HG02642 (cell line): ENCODE results near the gene DCUN1D2.
"Not testable (repeated sequence)": the region's sequence is repeated elsewhere in the genome, so short reads cannot be mapped to it uniquely, and the experiment has no call there.

Source experiments
- ATAC-seq: cut with Tn5 transposase; IDR thresholded peaks from one replicate; pipeline ENCODE4 v1.9.1; 2021; ENCODE audit warnings: mild to moderate bottlenecking; ENCODE audit not compliant: unreplicated experiment, poor library complexity

The DCUN1D2 gene

GRCh38 chr13:113490496-113491417 lies at the start of gene DCUN1D2:
TSS of gene DCUN1D2 (minus strand) at chr13:113490711. CDS start at chr13:113490669, 42 bp downstream.
- peak; percentile 84 for ATAC-seq

GRCh38 chr13:113539822-113540221 lies 49.3 kb upstream of the DCUN1D2 start:
- ATAC-seq = no peak

- ATAC-seq = no peak
Observed at GRCh38 chr13:113539176-113539575, 48.7 kb upstream of the DCUN1D2 start.

GRCh38 chr13:113538689-113539058 lies 48.2 kb upstream of the DCUN1D2 start:
- ATAC-seq = no peak

- ATAC-seq = no peak
Observed at GRCh38 chr13:113537909-113538688, 47.6 kb upstream of the DCUN1D2 start.

GRCh38 chr13:113537205-113537604 lies 46.7 kb upstream of the DCUN1D2 start:
- ATAC-seq = no peak

- no peak for ATAC-seq
Observed at GRCh38 chr13:113536461-113537110, 46.1 kb upstream of the DCUN1D2 start.

GRCh38 chr13:113535381-113535781 lies 44.9 kb upstream of the DCUN1D2 start:
- no peak for ATAC-seq

GRCh38 chr13:113534236-113534860 lies 43.8 kb upstream of the DCUN1D2 start:
- ATAC-seq = no peak

- no peak for ATAC-seq
Observed at GRCh38 chr13:113533161-113533840, 42.8 kb upstream of the DCUN1D2 start.

- no peak for ATAC-seq
Observed at GRCh38 chr13:113532156-113532806, 41.8 kb upstream of the DCUN1D2 start.

GRCh38 chr13:113531041-113531873 lies 40.7 kb upstream of the DCUN1D2 start:
- no peak for ATAC-seq

- no peak for ATAC-seq
Observed at GRCh38 chr13:113528813-113529180, 38.3 kb upstream of the DCUN1D2 start.

- ATAC-seq = no peak
Observed at GRCh38 chr13:113528101-113528812, 37.7 kb upstream of the DCUN1D2 start.

GRCh38 chr13:113527272-113527958 lies 36.9 kb upstream of the DCUN1D2 start:
- ATAC-seq = no peak

GRCh38 chr13:113526466-113527220 lies 36.1 kb upstream of the DCUN1D2 start:
- no peak for ATAC-seq

GRCh38 chr13:113522438-113522837 lies 31.9 kb upstream of the DCUN1D2 start:
- not testable (repeated sequence) for ATAC-seq
